HG03565 (cell line): ENCODE measurements around the gene PRKN.

Experiments
- ATAC-seq: cut with Tn5 transposase; IDR thresholded peaks from one replicate; pipeline ENCODE4 v1.9.1; 2021; ENCODE audit warnings: mild to moderate bottlenecking, moderate library complexity; ENCODE audit not compliant: unreplicated experiment

The PRKN gene

GRCh38 chr6:162151021-162151665 lies 576.4 kb downstream of the PRKN start:
- no peak for ATAC-seq

GRCh38 chr6:162150295-162150694 lies 577.3 kb downstream of the PRKN start:
- no peak for ATAC-seq

GRCh38 chr6:162149786-162150185 lies 577.8 kb downstream of the PRKN start:
- no peak for ATAC-seq

- ATAC-seq = no peak
Measured at GRCh38 chr6:162147805-162148204, 579.8 kb downstream of the PRKN start.

GRCh38 chr6:162147281-162147680 lies 580.3 kb downstream of the PRKN start:
- ATAC-seq = no peak

GRCh38 chr6:162140251-162140852 lies 587.2 kb downstream of the PRKN start:
- no peak for ATAC-seq

- no peak for ATAC-seq
Measured at GRCh38 chr6:162125659-162126058, 601.9 kb downstream of the PRKN start.

- ATAC-seq = no peak
Measured at GRCh38 chr6:162124710-162125435, 602.7 kb downstream of the PRKN start.

- ATAC-seq = no peak
Measured at GRCh38 chr6:162123797-162124196, 603.8 kb downstream of the PRKN start.

GRCh38 chr6:162119341-162119740 lies 608.2 kb downstream of the PRKN start:
- no peak for ATAC-seq

GRCh38 chr6:162118706-162119105 lies 608.9 kb downstream of the PRKN start:
- no peak for ATAC-seq

- no peak for ATAC-seq
Measured at GRCh38 chr6:162116902-162117525, 610.6 kb downstream of the PRKN start.

- no peak for ATAC-seq
Measured at GRCh38 chr6:162109480-162110050, 618.0 kb downstream of the PRKN start.

- ATAC-seq = no peak
Measured at GRCh38 chr6:162108041-162108440, 619.5 kb downstream of the PRKN start.

- ATAC-seq = no peak
Measured at GRCh38 chr6:162100096-162100495, 627.5 kb downstream of the PRKN start.

- ATAC-seq = no peak
Measured at GRCh38 chr6:162099685-162100084, 627.9 kb downstream of the PRKN start.

GRCh38 chr6:162092816-162093502 lies 634.6 kb downstream of the PRKN start:
- no peak for ATAC-seq

- ATAC-seq = no peak
Measured at GRCh38 chr6:162090734-162091133, 636.8 kb downstream of the PRKN start.

- ATAC-seq = no peak
Measured at GRCh38 chr6:162088091-162088490, 639.5 kb downstream of the PRKN start.

GRCh38 chr6:162085561-162085960 lies 642.0 kb downstream of the PRKN start:
- no peak for ATAC-seq

GRCh38 chr6:162082520-162082919 lies 645.0 kb downstream of the PRKN start:
- ATAC-seq = no peak
